Measurements from ENCODE around the gene TBC1D2. TPM values are rescaled to one million over a fixed set of nuclear protein-coding genes. Genes with fewer than 3 reads are reported as not detected.

TBC1D2 gene, protein sequence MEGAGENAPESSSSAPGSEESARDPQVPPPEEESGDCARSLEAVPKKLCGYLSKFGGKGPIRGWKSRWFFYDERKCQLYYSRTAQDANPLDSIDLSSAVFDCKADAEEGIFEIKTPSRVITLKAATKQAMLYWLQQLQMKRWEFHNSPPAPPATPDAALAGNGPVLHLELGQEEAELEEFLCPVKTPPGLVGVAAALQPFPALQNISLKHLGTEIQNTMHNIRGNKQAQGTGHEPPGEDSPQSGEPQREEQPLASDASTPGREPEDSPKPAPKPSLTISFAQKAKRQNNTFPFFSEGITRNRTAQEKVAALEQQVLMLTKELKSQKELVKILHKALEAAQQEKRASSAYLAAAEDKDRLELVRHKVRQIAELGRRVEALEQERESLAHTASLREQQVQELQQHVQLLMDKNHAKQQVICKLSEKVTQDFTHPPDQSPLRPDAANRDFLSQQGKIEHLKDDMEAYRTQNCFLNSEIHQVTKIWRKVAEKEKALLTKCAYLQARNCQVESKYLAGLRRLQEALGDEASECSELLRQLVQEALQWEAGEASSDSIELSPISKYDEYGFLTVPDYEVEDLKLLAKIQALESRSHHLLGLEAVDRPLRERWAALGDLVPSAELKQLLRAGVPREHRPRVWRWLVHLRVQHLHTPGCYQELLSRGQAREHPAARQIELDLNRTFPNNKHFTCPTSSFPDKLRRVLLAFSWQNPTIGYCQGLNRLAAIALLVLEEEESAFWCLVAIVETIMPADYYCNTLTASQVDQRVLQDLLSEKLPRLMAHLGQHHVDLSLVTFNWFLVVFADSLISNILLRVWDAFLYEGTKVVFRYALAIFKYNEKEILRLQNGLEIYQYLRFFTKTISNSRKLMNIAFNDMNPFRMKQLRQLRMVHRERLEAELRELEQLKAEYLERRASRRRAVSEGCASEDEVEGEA
- 8.2 and 24.9 TPM in 2 replicates for total RNA-seq
- polyA plus RNA-seq, result 7.5 and 10.3 TPM in 2 replicates
- 12.0 and 17.0 TPM in 2 replicates for polyA plus RNA-seq (2012)
- polyA minus RNA-seq (ENCODE audit: low replicate concordance), result 18.5 and 23.9 TPM in 2 replicates

- no peak for TF ChIP-seq EZH2 (IDR thresholded peaks at IDR 0.05; ENCODE audit: low read length, missing control alignments)
- TF ChIP-seq CTCF (conservative IDR thresholded peaks at IDR 0.05 in 1 of 2, IDR thresholded peaks at IDR 0.05 in 1 of 2; ENCODE audit: low read depth in 1 of 2, low read length in 2 of 2), result peak; percentile 24 to 30
- Histone ChIP-seq H3K4me1 (ENCODE audit: control insufficient read depth, extremely low read depth, insufficient read depth, low read length) (peaks cover 19% of the 10 kb centered on the region), H4K20me1 (ENCODE audit: control insufficient read depth, extremely low read depth, insufficient read depth, low read length) (no peaks in the 10 kb centered on the region), H3K27me3 (ENCODE audit: control insufficient read depth, insufficient read depth, low read length) (no peaks in the 10 kb centered on the region), H3K9ac (ENCODE audit: insufficient read depth, low read length) (peak within 1 kb of the TSS; percentile 94), H2AFZ (ENCODE audit: low read length) (peak within 1 kb of the TSS; percentile 98), H3K36me3 (ENCODE audit: control insufficient read depth, insufficient read depth, low read length) (peaks cover 3% of the 10 kb centered on the region), H3K4me3 (replicated peaks in 1 of 4; ENCODE audit: control extremely low read depth in 1 of 4, insufficient read depth in 1 of 4, low read depth in 3 of 4, low read length in 4 of 4) (peak within 1 kb of the TSS; percentile 74 to 92 (median 82)), H3K9me3 (ENCODE audit: control insufficient read depth, insufficient read depth, low read depth, low read length) (no peaks in the 10 kb centered on the region), H3K79me2 (ENCODE audit: control insufficient read depth, insufficient read depth, low read length) (peaks cover 28% of the 10 kb centered on the region), H3K27ac (ENCODE audit: insufficient read depth, low read length) (peak within 1 kb of the TSS; percentile 92), H3K4me2 (ENCODE audit: extremely low read depth, insufficient read depth, low read length) (peak within 1 kb of the TSS; percentile 96)
- DNase-seq (ENCODE audit: low read depth in 2 of 2), result peak; percentile 86 to 94
These were observed at the start of gene TBC1D2 for GRCh38 chr9:98255578-98256296. Gene TBC1D2 (minus strand): TSS chr9:98255649. CDS start chr9:98255541, 108 bp downstream.

DNA sequence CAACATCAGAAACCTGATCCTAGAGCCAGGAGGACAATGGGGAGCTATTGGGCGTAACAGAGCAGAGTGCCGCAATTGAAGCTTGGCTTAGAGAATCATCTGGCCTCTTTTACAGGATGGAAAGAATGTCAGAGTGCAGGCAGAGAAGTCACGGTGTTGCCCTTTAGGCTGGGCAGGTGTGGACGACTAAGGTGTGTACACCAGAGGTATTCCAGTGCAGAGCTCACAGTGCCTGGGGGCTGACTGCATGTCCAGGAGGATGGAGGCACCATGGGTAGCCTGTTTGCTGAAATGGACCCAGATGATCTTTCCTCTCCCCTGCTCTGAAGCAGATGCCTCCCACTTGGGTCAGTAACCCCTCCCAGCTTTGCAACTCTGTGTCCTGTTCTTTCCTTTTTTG is 48.9 kb upstream of the TBC1D2 start:
- Histone ChIP-seq H3K79me2 (ENCODE audit: control insufficient read depth, insufficient read depth, low read length) (no peaks in the 10 kb centered on the region), H2AFZ (ENCODE audit: low read length) (no peak overlapping the region), H3K9me3 (ENCODE audit: control insufficient read depth, insufficient read depth, low read depth, low read length) (no peaks in the 10 kb centered on the region), H3K4me3 (replicated peaks in 1 of 4; ENCODE audit: control extremely low read depth in 1 of 4, insufficient read depth in 1 of 4, low read depth in 3 of 4, low read length in 4 of 4) (no peak overlapping the region), H4K20me1 (ENCODE audit: control insufficient read depth, extremely low read depth, insufficient read depth, low read length) (no peaks in the 10 kb centered on the region), H3K27ac (ENCODE audit: insufficient read depth, low read length) (no peak overlapping the region), H3K4me1 (ENCODE audit: control insufficient read depth, extremely low read depth, insufficient read depth, low read length) (no peaks in the 10 kb centered on the region), H3K36me3 (ENCODE audit: control insufficient read depth, insufficient read depth, low read length) (no peaks in the 10 kb centered on the region), H3K27me3 (ENCODE audit: control insufficient read depth, insufficient read depth, low read length) (no peaks in the 10 kb centered on the region), H3K9ac (ENCODE audit: insufficient read depth, low read length) (no peak overlapping the region), H3K4me2 (ENCODE audit: extremely low read depth, insufficient read depth, low read length) (no peak overlapping the region)
- no peak for DNase-seq (ENCODE audit: low read depth in 2 of 2)
- TF ChIP-seq EZH2 (IDR thresholded peaks at IDR 0.05; ENCODE audit: low read length, missing control alignments), result no peak
- TF ChIP-seq CTCF (conservative IDR thresholded peaks at IDR 0.05 in 1 of 2, IDR thresholded peaks at IDR 0.05 in 1 of 2; ENCODE audit: low read depth in 1 of 2, low read length in 2 of 2), result no peak

All from fibroblast of lung (primary cell).